Measurements from ENCODE around the gene TRIM42.

TRIM42 gene

GRCh38 chr3:140677764-140678163 lies at the start of gene TRIM42:
Gene TRIM42, plus strand, starts transcription at chr3:140678064. Its CDS starts 166 bp downstream, at chr3:140678230.
- no peak for DNase-seq

GRCh38 chr3:140628606-140629005 lies 49.3 kb upstream of the TRIM42 start:
- no peak for DNase-seq

- no peak for DNase-seq
These were observed 48.3 kb upstream of the TRIM42 start for GRCh38 chr3:140629357-140630137.

GRCh38 chr3:140630366-140630765 lies 47.5 kb upstream of the TRIM42 start:
- DNase-seq, result no peak

- no peak for DNase-seq
These were observed 47.0 kb upstream of the TRIM42 start for GRCh38 chr3:140630866-140631265.

- no peak for DNase-seq
These were observed 42.6 kb upstream of the TRIM42 start for GRCh38 chr3:140635276-140635675.

GRCh38 chr3:140636406-140637138 lies 41.3 kb upstream of the TRIM42 start:
- no peak for DNase-seq

- DNase-seq, result no peak
These were observed 26.6 kb upstream of the TRIM42 start for GRCh38 chr3:140651287-140651686.

GRCh38 chr3:140655678-140656077 lies 22.2 kb upstream of the TRIM42 start:
- DNase-seq, result no peak

- DNase-seq, result no peak
These were observed 13.8 kb upstream of the TRIM42 start for GRCh38 chr3:140664111-140664510.

GRCh38 chr3:140682586-140682985 lies 4.7 kb downstream of the TRIM42 start:
- DNase-seq, result no peak

- no peak for DNase-seq
These were observed 8.3 kb downstream of the TRIM42 start for GRCh38 chr3:140686128-140686527.

GRCh38 chr3:140686948-140687347 lies 9.1 kb downstream of the TRIM42 start:
- no peak for DNase-seq

GRCh38 chr3:140695361-140696061 lies 17.6 kb downstream of the TRIM42 start:
- DNase-seq, result no peak

- DNase-seq, result no peak
These were observed 21.8 kb downstream of the TRIM42 start for GRCh38 chr3:140699516-140700231.

GRCh38 chr3:140702281-140702680 lies 24.4 kb downstream of the TRIM42 start:
- no peak for DNase-seq

GRCh38 chr3:140703496-140703895 lies 25.6 kb downstream of the TRIM42 start:
- DNase-seq, result no peak

- DNase-seq, result no peak
These were observed 26.9 kb downstream of the TRIM42 start for GRCh38 chr3:140704733-140705132.

GRCh38 chr3:140705954-140706353 lies 28.1 kb downstream of the TRIM42 start:
- DNase-seq, result no peak

GRCh38 chr3:140706360-140706759 lies 28.5 kb downstream of the TRIM42 start:
- DNase-seq, result no peak

- DNase-seq, result no peak
These were observed 31.0 kb downstream of the TRIM42 start for GRCh38 chr3:140708815-140709214.

- DNase-seq, result no peak
These were observed 31.9 kb downstream of the TRIM42 start for GRCh38 chr3:140709751-140710150.
